Neural cell (in vitro differentiated cells): ENCODE data around the gene PARP8.

ENCODE experiments used
- EP300 ChIP-seq: fragments of 450-650 bp; conservative IDR thresholded peaks from 2 replicates; pipeline ENCODE4 v1.6.1; 2014; ENCODE audit warnings: antibody characterized with exemption, mild to moderate bottlenecking, moderate library complexity; ENCODE audit not compliant: poor library complexity, severe bottlenecking
- EZH2 ChIP-seq: fragments of 200-600, 300-800 bp; shearing (Covaris generic), sonication (generic); IDR thresholded peaks from 2 replicates; pipeline ENCODE4 v1.6.1; 2014; ENCODE audit warnings: antibody characterized with exemption, low read length, borderline replicate concordance, mild to moderate bottlenecking; ENCODE audit not compliant: insufficient read depth, poor library complexity, severe bottlenecking
- POLR2AphosphoS5 ChIP-seq: IDR thresholded peaks from 2 replicates; pipeline ENCODE4 v1.6.1; 2012
- SMC3 ChIP-seq: fragments of 450-650 bp; conservative IDR thresholded peaks from 2 replicates; pipeline ENCODE4 v1.6.1; 2014; ENCODE audit warnings: antibody characterized with exemption, mild to moderate bottlenecking, moderate library complexity; ENCODE audit not compliant: poor library complexity
- TF ChIP-seq, protein P1 (sequence below): fragments of 450-650 bp; IDR thresholded peaks from 2 replicates; pipeline ENCODE4 v1.5.1; 2014; ENCODE audit warnings: antibody characterized with exemption, mild to moderate bottlenecking, moderate library complexity; ENCODE audit not compliant: poor library complexity, severe bottlenecking
- TF ChIP-seq, protein P2 (sequence below): IDR thresholded peaks from 2 replicates; pipeline ENCODE4 v1.6.1; 2012; ENCODE audit warnings: borderline replicate concordance

DNA sequence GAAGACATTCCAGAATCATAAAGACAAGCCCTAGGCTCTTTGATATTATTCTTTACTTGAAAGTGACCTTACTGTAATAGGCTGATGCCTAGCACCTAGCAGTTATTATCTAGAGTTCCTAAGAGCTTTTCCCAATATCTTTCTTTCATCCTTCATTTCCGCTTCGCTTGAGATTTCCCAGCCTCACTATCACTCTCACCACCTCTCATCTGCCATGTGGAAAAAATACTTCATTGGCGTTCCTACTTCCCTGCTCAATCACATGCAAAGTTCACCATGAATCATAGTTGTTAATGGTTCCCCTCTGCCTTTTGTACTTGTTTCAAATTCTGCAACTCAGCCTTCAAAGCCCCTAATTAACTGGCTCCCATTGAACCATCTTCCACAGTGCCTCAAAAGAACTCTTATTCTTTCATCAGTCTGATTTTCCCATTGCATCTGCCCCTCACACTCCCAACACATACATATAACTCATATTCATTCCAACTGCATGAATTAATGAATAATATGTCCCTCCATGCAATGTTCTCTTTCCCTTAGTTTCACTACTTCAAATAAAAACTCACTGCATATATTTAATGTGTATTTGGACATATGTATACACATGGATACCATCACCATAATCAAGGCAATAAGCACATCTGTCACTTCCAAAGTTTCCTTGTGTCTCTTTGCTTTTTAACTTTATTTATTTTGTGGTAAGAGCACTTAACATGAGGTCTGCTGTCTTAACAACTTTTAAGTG lies 221.6 kb downstream of the PARP8 start:
- TF ChIP-seq POLR2AphosphoS5 (no peak), SMC3 (no peak), EZH2 (no peak), EP300 (no peak)
- TF ChIP-seq, protein P1, sequence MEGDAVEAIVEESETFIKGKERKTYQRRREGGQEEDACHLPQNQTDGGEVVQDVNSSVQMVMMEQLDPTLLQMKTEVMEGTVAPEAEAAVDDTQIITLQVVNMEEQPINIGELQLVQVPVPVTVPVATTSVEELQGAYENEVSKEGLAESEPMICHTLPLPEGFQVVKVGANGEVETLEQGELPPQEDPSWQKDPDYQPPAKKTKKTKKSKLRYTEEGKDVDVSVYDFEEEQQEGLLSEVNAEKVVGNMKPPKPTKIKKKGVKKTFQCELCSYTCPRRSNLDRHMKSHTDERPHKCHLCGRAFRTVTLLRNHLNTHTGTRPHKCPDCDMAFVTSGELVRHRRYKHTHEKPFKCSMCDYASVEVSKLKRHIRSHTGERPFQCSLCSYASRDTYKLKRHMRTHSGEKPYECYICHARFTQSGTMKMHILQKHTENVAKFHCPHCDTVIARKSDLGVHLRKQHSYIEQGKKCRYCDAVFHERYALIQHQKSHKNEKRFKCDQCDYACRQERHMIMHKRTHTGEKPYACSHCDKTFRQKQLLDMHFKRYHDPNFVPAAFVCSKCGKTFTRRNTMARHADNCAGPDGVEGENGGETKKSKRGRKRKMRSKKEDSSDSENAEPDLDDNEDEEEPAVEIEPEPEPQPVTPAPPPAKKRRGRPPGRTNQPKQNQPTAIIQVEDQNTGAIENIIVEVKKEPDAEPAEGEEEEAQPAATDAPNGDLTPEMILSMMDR: no peak
- TF ChIP-seq, protein P2, sequence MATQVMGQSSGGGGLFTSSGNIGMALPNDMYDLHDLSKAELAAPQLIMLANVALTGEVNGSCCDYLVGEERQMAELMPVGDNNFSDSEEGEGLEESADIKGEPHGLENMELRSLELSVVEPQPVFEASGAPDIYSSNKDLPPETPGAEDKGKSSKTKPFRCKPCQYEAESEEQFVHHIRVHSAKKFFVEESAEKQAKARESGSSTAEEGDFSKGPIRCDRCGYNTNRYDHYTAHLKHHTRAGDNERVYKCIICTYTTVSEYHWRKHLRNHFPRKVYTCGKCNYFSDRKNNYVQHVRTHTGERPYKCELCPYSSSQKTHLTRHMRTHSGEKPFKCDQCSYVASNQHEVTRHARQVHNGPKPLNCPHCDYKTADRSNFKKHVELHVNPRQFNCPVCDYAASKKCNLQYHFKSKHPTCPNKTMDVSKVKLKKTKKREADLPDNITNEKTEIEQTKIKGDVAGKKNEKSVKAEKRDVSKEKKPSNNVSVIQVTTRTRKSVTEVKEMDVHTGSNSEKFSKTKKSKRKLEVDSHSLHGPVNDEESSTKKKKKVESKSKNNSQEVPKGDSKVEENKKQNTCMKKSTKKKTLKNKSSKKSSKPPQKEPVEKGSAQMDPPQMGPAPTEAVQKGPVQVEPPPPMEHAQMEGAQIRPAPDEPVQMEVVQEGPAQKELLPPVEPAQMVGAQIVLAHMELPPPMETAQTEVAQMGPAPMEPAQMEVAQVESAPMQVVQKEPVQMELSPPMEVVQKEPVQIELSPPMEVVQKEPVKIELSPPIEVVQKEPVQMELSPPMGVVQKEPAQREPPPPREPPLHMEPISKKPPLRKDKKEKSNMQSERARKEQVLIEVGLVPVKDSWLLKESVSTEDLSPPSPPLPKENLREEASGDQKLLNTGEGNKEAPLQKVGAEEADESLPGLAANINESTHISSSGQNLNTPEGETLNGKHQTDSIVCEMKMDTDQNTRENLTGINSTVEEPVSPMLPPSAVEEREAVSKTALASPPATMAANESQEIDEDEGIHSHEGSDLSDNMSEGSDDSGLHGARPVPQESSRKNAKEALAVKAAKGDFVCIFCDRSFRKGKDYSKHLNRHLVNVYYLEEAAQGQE: no peak
